WTC11 (cell line): ENCODE data around the gene FASTKD1. TPM values are rescaled to one million over a fixed set of nuclear protein-coding genes. Genes with fewer than 3 reads are reported as not detected.
"Not testable (repeated sequence)": the region's sequence is repeated elsewhere in the genome, so short reads cannot be mapped to it uniquely, and the experiment has no call there.

Experiments
- ATAC-seq: fragments of 200-7000 bp; cut with Tn5 transposase; 2 replicates; pipeline ENCODE4 v1.10.0; 2021; ENCODE audit warnings: mild to moderate bottlenecking, moderate library complexity
- CTCF ChIA-PET: fragments of 300-600 bp; sonication (Branson Sonifier 250); formaldehyde crosslinking; loops from one replicate; lab custom pipeline; 2021; ENCODE audit warnings: antibody characterized with exemption; lab: Charles Lee
- POLR2A ChIA-PET: fragments of 350-600 bp; sonication (Branson Sonifier 250); formaldehyde crosslinking; loops from one replicate; lab custom pipeline; 2021; ENCODE audit warnings: antibody characterized with exemption; lab: Charles Lee
- DNase-seq: peaks from one replicate; pipeline ENCODE4 v3.0.0; 2021; ENCODE audit warnings: low spot score
- H3K27ac Mint-ChIP-seq: 2 replicates; pipeline ENCODE4 v1.8.0; 2021; ENCODE audit warnings: mixed read lengths
- H3K27me3 Mint-ChIP-seq: 2 replicates; pipeline ENCODE4 v1.8.0; 2021; ENCODE audit warnings: low read depth, mild to moderate bottlenecking, moderate library complexity, mixed read lengths
- H3K36me3 Mint-ChIP-seq: 2 replicates; pipeline ENCODE4 v1.8.0; 2021; ENCODE audit warnings: mixed read lengths
- H3K4me1 Mint-ChIP-seq: 2 replicates; pipeline ENCODE4 v1.8.0; 2022; ENCODE audit warnings: mixed read lengths
- H3K4me3 Mint-ChIP-seq: 2 replicates; pipeline ENCODE4 v1.8.0; 2021; ENCODE audit warnings: mild to moderate bottlenecking, moderate library complexity, mixed read lengths
- H3K9me3 Mint-ChIP-seq: 2 replicates; pipeline ENCODE4 v1.8.0; 2021; ENCODE audit warnings: mixed read lengths
- ELF4 ChIP-seq: sonication (generic); formaldehyde crosslinking; IDR thresholded peaks from 2 replicates; pipeline ENCODE4 v1.8.1; 2022; ENCODE audit warnings: low read depth, mild to moderate bottlenecking, moderate library complexity, missing genetic modification reagents
- FOXP1 ChIP-seq: sonication (generic); formaldehyde crosslinking; IDR thresholded peaks from 2 replicates; pipeline ENCODE4 v1.8.0; 2022; ENCODE audit warnings: missing genetic modification reagents, mild to moderate bottlenecking, moderate library complexity, borderline replicate concordance
- MYBL2 ChIP-seq: sonication (generic); formaldehyde crosslinking; IDR thresholded peaks from 2 replicates; pipeline ENCODE4 v1.8.1; 2023; ENCODE audit warnings: mild to moderate bottlenecking, moderate library complexity, missing genetic modification reagents
- PREB ChIP-seq: sonication (generic); formaldehyde crosslinking; IDR thresholded peaks from 2 replicates; pipeline ENCODE4 v1.8.1; 2022; ENCODE audit warnings: mild to moderate bottlenecking, missing genetic modification reagents, moderate library complexity, borderline replicate concordance
- SOX15 ChIP-seq: fragments of 250-450 bp; sonication (Bioruptor Pico); IDR thresholded peaks from 2 replicates; pipeline ENCODE4 v1.9.0; 2021; ENCODE audit warnings: mild to moderate bottlenecking
- STAT6 ChIP-seq: sonication (generic); formaldehyde crosslinking; conservative IDR thresholded peaks from 2 replicates; pipeline ENCODE4 v1.8.1; 2023; ENCODE audit warnings: mild to moderate bottlenecking, low read depth, missing genetic modification reagents, moderate library complexity
- TCF7 ChIP-seq: sonication (generic); formaldehyde crosslinking; IDR thresholded peaks from 2 replicates; pipeline ENCODE4 v1.8.0; 2022; ENCODE audit warnings: mild to moderate bottlenecking, low read depth, missing genetic modification reagents, moderate library complexity
- ZNF138 ChIP-seq: sonication (generic); formaldehyde crosslinking; conservative IDR thresholded peaks from 2 replicates; pipeline ENCODE4 v1.8.1; 2022; ENCODE audit warnings: mild to moderate bottlenecking, moderate library complexity, missing genetic modification reagents
- ZNF317 ChIP-seq: sonication (generic); formaldehyde crosslinking; IDR thresholded peaks from 2 replicates; pipeline ENCODE4 v1.8.1; 2023; ENCODE audit warnings: low read depth, mild to moderate bottlenecking, moderate library complexity, missing genetic modification reagents, borderline replicate concordance
- ZNF416 ChIP-seq: fragments of 250-450 bp; sonication (Bioruptor Pico); IDR thresholded peaks from 2 replicates; pipeline ENCODE4 v1.9.0; 2021; ENCODE audit warnings: mild to moderate bottlenecking, inconsistent platforms
- ZNF671 ChIP-seq: fragments of 250-450 bp; sonication (Bioruptor Pico); IDR thresholded peaks from 2 replicates; pipeline ENCODE4 v1.8.0; 2021; ENCODE audit warnings: mild to moderate bottlenecking
- total RNA-seq: library from RNA; stranded (reverse); gene quantifications from 3 replicates; pipeline ENCODE4 v1.2.3, GENCODE V29; 2021

Gene FASTKD1
- total RNA-seq, 1 experiment from 2014 or later, result 69.7 TPM

- Mint-ChIP-seq H3K27me3 (peaks cover 11% of the 10 kb centered on the region; the same call in 1 of the 2 replicates), H3K36me3 (peaks cover 8% of the 10 kb centered on the region), H3K27ac (0 out of 2 replicates have a peak overlapping the region, but pooled peaks have one; percentile 99), H3K4me1 (peaks cover 10% of the 10 kb centered on the region), H3K9me3 (peaks cover 17% of the 10 kb centered on the region), H3K4me3 (peak overlapping the region; percentile 99; the same call in 1 of the 2 replicates)
- ATAC-seq, result no peak
- ChIA-PET CTCF (no interaction called here), POLR2A (no interaction called here)
- no peak for DNase-seq
- TF ChIP-seq PREB (no peak), ZNF416 (no peak), MYBL2 (no peak), STAT6 (CRISPR knock-in tag) (no peak), ZNF138 (CRISPR knock-in tag) (no peak), SOX15 (no peak), TCF7 (CRISPR knock-in tag) (no peak), FOXP1 (no peak)
Observed at GRCh38 chr2:169583518-169583917, 9.9 kb upstream of the FASTKD1 start.

GRCh38 chr2:169582552-169583266 is 9.0 kb upstream of the FASTKD1 start:
- H3K27ac Mint-ChIP-seq, ATAC-seq, DNase-seq, H3K4me3 Mint-ChIP-seq, H3K36me3 Mint-ChIP-seq, CTCF ChIA-PET, POLR2A ChIA-PET: not testable (repeated sequence)
- Mint-ChIP-seq H3K27me3 (peaks cover 16% of the 10 kb centered on the region), H3K9me3 (peaks cover 17% of the 10 kb centered on the region), H3K4me1 (peaks cover 10% of the 10 kb centered on the region)

- Mint-ChIP-seq H3K4me1 (no peaks in the 10 kb centered on the region), H3K4me3 (no peak overlapping the region), H3K27ac (no peak overlapping the region), H3K9me3 (peaks cover 22% of the 10 kb centered on the region), H3K27me3 (peaks cover 26% of the 10 kb centered on the region)
- ATAC-seq, result no peak
- CTCF ChIA-PET, result no interaction called here
- DNase-seq, result no peak
- POLR2A ChIA-PET, result no interaction called here
- no peak for TF ChIP-seq ZNF671 (CRISPR knock-in tag)
- TF ChIP-seq PREB, result no peak
- no peak for TF ChIP-seq ELF4 (CRISPR knock-in tag)
- TF ChIP-seq ZNF317 (CRISPR knock-in tag), result no peak
- TF ChIP-seq, all 79 proteins: peak for 0
- peaks cover 3% of the 10 kb centered on the region for H3K36me3 Mint-ChIP-seq
Observed at GRCh38 chr2:169579044-169579443, 5.4 kb upstream of the FASTKD1 start.

DNA sequence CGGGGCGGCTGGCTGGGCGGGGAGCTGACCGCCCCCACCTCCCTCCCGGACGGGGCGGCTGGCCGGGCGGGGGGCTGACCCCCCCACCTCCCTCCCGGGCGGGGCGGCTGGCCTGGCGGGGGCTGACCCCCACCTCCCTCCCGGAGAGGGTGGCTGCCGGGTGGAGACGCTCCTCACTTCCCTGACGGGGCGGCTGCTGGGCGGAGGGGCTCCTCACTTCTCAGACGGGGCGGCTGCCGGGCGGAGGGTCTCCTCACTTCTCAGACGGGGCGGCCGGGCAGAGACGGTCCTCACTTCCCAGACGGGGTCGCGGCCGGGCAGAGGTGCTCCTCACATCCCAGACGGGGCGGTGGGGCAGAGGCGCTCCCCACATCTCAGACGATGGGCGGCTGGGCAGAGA is 1.6 kb upstream of the FASTKD1 start:
- POLR2A ChIA-PET, H3K36me3 Mint-ChIP-seq, ATAC-seq, H3K9me3 Mint-ChIP-seq, H3K4me3 Mint-ChIP-seq, CTCF ChIA-PET, DNase-seq, H3K27ac Mint-ChIP-seq: not testable (repeated sequence)
- peaks cover 26% of the 10 kb centered on the region for H3K27me3 Mint-ChIP-seq
- peaks cover 11% of the 10 kb centered on the region; the same call in 1 of the 2 replicates for H3K4me1 Mint-ChIP-seq

DNA sequence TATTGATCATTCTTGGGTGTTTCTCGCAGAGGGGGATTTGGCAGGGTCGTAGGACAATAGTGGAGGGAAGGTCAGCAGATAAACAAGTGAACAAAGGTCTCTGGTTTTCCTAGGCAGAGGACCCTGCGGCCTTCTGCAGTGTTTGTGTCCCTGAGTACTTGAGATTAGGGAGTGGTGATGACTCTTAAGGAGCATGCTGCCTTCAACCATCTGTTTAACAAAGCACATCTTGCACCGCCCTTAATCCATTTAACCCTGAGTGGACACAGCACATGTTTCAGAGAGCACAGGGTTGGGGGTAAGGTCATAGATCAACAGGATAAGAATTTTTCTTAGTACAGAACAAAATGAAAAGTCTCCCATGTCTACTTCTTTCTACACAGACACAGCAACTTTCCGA is 874 bp upstream of the FASTKD1 start:
- CTCF ChIA-PET, DNase-seq, H3K9me3 Mint-ChIP-seq, POLR2A ChIA-PET, H3K36me3 Mint-ChIP-seq, H3K27ac Mint-ChIP-seq, ATAC-seq: not testable (repeated sequence)
- peaks cover 24% of the 10 kb centered on the region for H3K27me3 Mint-ChIP-seq
- peaks cover 11% of the 10 kb centered on the region; the same call in 1 of the 2 replicates for H3K4me1 Mint-ChIP-seq
- peak overlapping the region; percentile 30; the same call in 1 of the 2 replicates for H3K4me3 Mint-ChIP-seq
